GOT3 (cell line): ENCODE data around the gene CHP1.
"Not testable (repeated sequence)": the region's sequence is repeated elsewhere in the genome, so short reads cannot be mapped to it uniquely, and the experiment has no call there.

Source experiments
- DNase-seq: peaks from one replicate; lab custom pipeline; 2025; ENCODE audit warnings: mixed read lengths; lab: John Stamatoyannopoulos, UW

CHP1 gene

DNA sequence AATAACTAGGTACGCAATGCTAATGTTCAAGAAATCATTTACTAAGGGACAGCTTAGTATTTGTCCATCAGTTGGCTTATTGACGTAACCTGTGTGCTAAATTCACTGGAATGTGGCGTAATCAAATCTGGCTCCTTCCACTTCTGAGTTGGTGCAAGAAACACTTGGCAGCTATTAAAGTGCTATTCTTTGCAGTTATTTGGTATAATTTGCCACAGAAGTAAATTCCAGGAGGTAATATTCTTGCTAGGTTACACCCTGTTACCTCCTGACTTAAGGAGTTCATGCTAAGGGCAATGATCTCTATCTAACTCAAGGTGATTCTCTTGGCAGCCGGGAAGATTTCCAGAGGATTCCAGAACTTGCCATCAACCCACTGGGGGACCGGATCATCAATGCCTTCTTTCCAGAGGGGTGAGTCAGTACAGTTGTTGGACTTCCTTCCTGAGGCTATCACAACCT lies 25.5 kb downstream of the CHP1 start:
- no peak for DNase-seq

- no peak for DNase-seq
These were observed 27.8 kb downstream of the CHP1 start for GRCh38 chr15:41258750-41259471.

DNA sequence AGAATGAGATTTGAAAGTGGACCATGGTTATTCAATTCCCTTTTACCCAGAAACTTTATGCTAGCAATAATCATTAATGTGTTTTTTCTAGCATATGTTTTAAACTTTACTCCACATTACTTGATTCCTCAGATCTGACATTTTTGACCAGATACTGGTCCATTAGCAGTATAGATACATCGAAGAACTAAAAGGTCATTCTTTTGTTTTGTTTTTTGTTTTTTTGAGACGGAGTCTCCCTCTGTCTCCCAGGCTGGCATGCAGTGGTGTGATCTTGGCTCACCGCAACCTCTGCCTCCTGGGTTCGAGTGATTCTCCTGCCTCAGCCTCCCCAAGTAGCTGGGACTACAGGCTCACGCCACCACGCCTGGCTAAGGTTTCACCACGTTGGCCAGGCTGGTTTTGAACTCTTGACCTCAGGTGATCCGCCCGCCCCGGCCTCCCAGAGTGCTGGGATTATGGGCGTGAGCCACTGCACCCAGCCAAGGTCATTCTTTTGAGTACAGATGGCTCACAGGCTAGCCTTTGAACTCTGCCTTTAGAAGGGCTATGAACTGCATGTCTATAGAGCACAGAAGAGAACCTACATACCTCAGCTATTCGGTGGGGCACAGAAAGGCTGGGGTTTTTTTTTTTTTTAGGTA lies 28.6 kb downstream of the CHP1 start:
- no peak for DNase-seq

DNA sequence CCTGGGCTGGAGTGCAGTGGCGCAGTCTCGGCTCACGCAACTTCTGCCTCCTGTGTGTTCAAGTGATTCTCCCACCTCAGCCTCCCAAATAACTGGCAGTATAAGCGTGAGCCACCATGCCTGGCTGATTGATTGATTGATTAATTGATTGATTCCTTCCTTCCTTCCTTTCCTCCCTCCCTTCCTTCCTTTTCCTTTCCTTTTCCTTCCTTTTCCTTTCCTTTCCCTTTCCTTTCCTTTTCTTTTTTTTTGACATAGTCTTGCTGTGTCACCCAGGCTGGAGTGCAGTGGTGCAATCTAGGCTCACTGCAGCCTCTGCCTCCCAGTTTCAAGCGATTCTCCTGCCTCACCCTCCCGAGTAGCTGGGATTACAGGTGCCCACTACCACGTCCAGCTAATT lies 29.9 kb downstream of the CHP1 start:
- not testable (repeated sequence) for DNase-seq

- DNase-seq: no peak
These were observed 31.5 kb downstream of the CHP1 start for GRCh38 chr15:41262571-41262970.

GRCh38 chr15:41263891-41264351 lies 32.9 kb downstream of the CHP1 start:
- DNase-seq: no peak

GRCh38 chr15:41269887-41270286 lies 38.8 kb downstream of the CHP1 start:
- DNase-seq: no peak

DNA sequence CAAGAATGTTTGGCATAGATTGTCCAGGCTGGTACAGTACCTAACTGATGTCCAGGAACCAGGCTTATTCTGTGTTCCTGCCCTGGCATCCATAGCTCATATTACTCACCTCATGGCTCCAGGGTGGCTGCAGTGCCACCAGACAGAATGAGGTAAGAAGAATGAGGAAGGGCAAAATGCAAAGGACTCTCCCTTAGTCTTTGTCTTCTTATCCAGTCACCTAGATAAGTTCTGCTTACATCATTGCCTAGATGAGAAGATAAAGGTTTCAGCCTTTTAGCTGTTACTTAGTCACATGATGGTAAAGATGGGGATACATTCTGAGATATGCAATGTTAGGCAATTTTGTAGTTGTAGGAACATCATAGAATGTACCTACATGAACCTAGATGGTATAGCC lies 45.8 kb downstream of the CHP1 start:
- DNase-seq: no peak

- DNase-seq: no peak
These were observed 47.3 kb downstream of the CHP1 start for GRCh38 chr15:41278319-41278718.

GRCh38 chr15:41279535-41280283 lies 48.6 kb downstream of the CHP1 start:
- no peak for DNase-seq

DNA sequence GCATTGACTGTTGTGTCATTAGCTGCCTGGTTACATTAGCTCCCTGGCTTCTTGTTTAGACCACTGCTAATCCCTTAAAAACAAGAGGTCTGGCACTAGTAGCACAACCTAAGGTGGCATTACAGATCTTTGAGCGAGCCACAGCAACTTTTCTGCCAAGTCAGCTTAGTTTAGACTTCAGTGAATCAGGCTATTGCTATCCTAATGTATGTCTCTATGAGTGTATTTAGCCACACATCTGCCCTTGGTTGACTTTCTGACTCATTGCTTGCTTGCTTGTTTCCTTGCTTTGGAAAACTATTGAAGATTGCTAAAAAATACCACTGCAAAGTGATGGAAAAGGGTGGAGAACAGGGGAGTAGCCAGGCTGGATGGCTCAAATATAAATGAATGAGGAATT lies 50.2 kb downstream of the CHP1 start:
- no peak for DNase-seq

DNA sequence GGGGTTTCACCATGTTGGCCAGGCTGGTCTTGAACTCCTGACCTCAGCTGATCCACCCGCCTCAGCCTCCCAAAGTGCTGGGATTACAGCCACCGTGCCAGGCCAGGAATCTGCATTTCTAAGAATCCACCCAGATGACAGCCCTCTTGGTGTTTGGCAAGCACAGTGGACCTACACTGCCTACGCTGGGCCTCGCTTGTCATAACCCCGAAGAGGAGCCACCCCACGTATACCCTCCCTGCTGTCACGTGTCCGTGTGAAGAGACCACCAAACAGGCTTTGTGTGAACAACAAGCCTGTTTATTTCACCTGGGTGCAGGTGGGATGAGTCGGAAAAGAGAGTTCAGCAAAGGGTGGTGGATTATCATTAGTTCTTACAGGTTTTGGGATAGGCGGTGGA lies 51.4 kb downstream of the CHP1 start:
- not testable (repeated sequence) for DNase-seq

DNA sequence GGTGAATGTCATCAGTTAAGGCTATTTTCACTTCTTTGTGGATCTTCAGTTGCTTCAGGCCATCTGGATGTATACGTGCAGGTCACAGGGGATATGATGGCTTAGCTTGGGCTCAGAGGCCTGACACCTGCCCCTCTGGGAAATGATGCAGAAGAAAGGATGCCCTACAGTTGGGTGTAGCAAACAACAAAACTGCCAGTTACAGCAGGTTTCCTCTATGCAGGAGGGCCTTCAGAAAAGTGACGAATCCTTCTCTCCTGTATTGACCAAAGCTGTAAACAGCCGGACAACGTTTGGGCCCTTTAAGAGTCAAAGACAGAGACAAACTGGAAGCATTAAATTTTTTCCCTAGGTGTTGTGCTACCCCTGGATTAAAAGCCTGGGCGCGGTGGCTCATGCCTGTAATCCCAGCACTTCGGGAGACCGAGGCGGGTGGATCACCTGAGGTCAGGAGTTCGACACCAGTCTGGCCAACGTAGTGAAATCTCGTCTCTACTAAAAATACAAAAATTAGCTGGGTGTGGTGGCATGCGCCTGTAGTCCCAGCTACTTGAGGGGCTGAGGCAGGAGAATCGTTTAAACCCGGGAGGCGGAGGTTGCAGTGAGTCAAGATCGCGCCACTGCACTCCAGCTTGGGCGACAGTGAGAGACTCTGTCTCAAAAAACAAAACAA lies 52.0 kb downstream of the CHP1 start:
- not testable (repeated sequence) for DNase-seq

GRCh38 chr15:41283653-41284426 lies 52.8 kb downstream of the CHP1 start:
- DNase-seq: peak; percentile 91

DNA sequence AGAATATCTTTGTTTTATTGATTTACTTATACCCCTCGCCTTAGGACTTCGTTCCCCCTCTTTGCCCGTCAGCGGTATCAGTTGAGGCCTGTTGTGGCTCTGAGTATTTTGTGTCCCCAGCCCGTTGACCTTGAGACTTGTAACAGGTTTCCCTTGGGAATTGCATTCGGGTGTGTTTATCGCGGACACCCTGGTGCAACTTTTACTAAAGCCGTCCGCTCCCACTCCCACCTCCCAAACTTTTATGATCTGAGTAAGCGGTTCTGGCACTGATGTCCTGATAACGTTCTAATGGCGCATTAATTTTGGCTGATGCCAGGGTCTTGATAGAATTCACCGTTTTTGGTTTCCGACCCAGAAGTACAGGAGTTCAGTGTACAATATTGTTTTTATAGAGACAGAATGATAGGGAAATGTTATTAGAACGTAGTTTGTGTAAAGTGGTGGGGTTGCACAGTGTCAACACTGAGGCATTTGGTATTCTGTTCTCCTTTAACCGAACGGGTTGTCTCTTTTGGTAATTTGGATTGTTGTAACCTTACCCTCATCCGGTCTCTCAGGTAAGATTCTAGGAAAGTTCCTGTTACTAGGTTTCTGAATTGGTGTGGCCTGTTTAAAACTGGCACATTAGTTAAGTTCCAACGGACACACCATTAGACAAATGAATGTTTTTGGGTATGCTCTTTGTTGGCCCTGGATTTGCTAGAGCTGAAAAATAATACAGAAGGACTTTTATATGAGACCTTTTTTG lies 53.5 kb downstream of the CHP1 start:
- DNase-seq: no peak

- DNase-seq: no peak
These were observed 54.2 kb downstream of the CHP1 start for GRCh38 chr15:41285285-41285684.

DNA sequence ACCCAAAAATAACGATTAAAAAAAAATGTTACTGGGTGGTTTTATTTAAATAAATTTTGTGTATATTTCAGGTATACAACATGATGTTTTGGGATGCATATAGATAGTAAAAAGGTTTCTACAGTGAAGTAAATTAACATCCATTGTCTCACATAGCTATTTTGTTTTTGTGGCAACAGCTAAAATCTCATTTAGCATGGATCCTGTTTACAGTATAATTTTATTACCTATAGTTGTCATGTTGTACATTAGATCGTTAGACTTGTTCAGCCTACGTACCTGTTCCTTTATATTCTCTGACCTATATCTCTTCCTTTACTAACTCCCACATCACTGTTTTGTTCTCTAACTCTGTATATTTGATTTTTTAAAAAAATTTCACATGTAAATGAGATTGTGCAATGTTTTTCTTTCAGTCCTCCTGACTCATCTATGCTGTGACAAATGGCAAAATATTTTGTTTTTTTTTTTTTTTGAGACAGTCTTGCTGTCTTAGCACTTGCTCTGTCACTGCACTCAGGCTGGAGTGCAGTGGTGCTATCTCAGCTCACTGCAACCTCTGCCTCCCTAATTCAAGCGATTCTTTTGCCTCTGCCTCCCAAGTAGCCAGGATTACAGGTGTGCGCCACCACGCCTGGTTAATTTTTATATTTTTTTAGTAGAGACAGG lies 55.7 kb downstream of the CHP1 start:
- DNase-seq: no peak

- DNase-seq: no peak
These were observed 57.4 kb downstream of the CHP1 start for GRCh38 chr15:41288464-41288863.

GRCh38 chr15:41289953-41290352 lies 58.9 kb downstream of the CHP1 start:
- no peak for DNase-seq

- no peak for DNase-seq
These were observed 60.1 kb downstream of the CHP1 start for GRCh38 chr15:41291065-41291631.
